Measurements from ENCODE around the gene PDLIM3.
A peak's percentile ranks its signal among the peaks of the same experiment; 100 is the strongest.

PDLIM3 gene

DNA sequence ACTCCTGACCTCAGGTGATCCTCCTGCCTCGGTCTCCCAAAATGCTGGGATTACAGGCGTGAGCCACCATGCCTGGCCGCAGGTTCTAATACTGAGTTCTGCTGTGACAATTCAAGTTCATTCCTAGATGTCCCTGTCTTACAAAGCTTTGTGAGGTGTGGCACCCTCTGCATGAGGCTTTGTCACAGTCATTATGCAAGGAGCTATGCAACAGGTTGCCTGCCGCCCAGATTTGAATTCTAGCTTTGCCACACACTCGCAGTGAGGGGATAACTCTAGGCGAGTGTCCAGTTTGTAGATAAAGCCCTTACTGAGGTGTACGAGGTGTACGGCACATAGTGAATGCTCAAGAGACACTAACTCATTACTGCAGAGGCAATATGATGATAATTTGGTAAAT is 67.3 kb downstream of the PDLIM3 start:
- Histone ChIP-seq H3K4me1 (ENCODE audit: control insufficient read depth, insufficient read depth, low read length) (0 out of 2 replicates have a peak, but pooled peaks cover 3% of the 10 kb centered on the region), H3K27ac (ENCODE audit: extremely low read depth, low read depth, low read length) (no peak overlapping the region), H3K36me3 (ENCODE audit: control insufficient read depth in 2 of 2, insufficient read depth in 1 of 2, low read length in 2 of 2) (no peaks in the 10 kb centered on the region), H3K9me3 (ENCODE audit: control insufficient read depth, insufficient read depth, low read depth, low read length) (no peaks in the 10 kb centered on the region), H3K4me3 (ENCODE audit: low read depth, low read length) (no peak overlapping the region)
- TF ChIP-seq SCRT1 (tag by site-specific recombination; IDR thresholded peaks at IDR 0.05; ENCODE audit: borderline replicate concordance) (peak; percentile 72), SCRT2 (tag by site-specific recombination; IDR thresholded peaks at IDR 0.05) (peak; percentile 80), KLF1 (tag by site-specific recombination; IDR thresholded peaks at IDR 0.05) (no peak), ZBTB21 (tag by site-specific recombination; IDR thresholded peaks at IDR 0.05) (no peak), ZNF37A (tag by site-specific recombination; IDR thresholded peaks at IDR 0.05) (no peak)
- TF ChIP-seq, protein P1, sequence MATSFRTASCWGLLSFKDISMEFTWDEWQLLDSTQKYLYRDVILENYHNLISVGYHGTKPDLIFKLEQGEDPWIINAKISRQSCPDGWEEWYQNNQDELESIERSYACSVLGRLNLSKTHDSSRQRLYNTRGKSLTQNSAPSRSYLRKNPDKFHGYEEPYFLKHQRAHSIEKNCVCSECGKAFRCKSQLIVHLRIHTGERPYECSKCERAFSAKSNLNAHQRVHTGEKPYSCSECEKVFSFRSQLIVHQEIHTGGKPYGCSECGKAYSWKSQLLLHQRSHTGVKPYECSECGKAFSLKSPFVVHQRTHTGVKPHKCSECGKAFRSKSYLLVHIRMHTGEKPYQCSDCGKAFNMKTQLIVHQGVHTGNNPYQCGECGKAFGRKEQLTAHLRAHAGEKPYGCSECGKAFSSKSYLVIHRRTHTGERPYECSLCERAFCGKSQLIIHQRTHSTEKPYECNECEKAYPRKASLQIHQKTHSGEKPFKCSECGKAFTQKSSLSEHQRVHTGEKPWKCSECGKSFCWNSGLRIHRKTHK (tag by site-specific recombination; IDR thresholded peaks at IDR 0.05): no peak
- CTCF ChIA-PET: no interaction called here
- POLR2A ChIA-PET: no interaction called here

DNA sequence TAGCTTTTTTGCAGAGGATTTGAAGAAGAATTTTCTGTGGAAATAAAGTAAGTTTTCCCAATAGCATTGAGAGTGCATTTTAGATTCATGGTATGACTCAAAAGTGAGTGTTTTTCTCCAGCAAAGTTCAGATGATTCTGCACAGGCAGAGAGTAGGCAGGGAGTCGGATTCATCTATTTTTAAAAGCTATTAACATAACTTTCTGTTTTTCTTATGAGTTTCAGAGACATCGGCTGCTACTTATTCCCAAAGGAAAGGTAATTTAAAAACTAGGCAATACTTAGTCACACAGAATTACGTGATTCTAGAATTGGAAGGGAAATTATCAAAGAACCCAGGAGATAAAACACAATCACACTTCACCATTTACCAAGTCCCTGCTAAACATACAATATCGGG is 68.2 kb downstream of the PDLIM3 start:
- ChIA-PET CTCF (interaction anchor here (0.5 to 1.2 kb wide), 2 partner anchors 65 to 130 kb away, joined by 3 read pairs; no protein-coding TSS in a partner anchor), POLR2A (no interaction called here)
- Histone ChIP-seq H3K9me3 (ENCODE audit: control insufficient read depth, insufficient read depth, low read depth, low read length) (no peaks in the 10 kb centered on the region), H3K27ac (ENCODE audit: extremely low read depth, low read depth, low read length) (no peak overlapping the region), H3K4me3 (ENCODE audit: low read depth, low read length) (no peak overlapping the region), H3K36me3 (ENCODE audit: control insufficient read depth in 2 of 2, insufficient read depth in 1 of 2, low read length in 2 of 2) (no peaks in the 10 kb centered on the region), H3K4me1 (ENCODE audit: control insufficient read depth, insufficient read depth, low read length) (0 out of 2 replicates have a peak, but pooled peaks cover 3% of the 10 kb centered on the region)
- TF ChIP-seq ZNF121 (tag by site-specific recombination; IDR thresholded peaks at IDR 0.05) (no peak), ZNF654 (tag by site-specific recombination; IDR thresholded peaks at IDR 0.05; ENCODE audit: low read depth) (no peak), ZNF830 (tag by site-specific recombination; IDR thresholded peaks at IDR 0.05; ENCODE audit: low read depth) (no peak), ZNF529 (tag by site-specific recombination; IDR thresholded peaks at IDR 0.05; ENCODE audit: insufficient replicate concordance) (no peak)
- TF ChIP-seq, protein P2, sequence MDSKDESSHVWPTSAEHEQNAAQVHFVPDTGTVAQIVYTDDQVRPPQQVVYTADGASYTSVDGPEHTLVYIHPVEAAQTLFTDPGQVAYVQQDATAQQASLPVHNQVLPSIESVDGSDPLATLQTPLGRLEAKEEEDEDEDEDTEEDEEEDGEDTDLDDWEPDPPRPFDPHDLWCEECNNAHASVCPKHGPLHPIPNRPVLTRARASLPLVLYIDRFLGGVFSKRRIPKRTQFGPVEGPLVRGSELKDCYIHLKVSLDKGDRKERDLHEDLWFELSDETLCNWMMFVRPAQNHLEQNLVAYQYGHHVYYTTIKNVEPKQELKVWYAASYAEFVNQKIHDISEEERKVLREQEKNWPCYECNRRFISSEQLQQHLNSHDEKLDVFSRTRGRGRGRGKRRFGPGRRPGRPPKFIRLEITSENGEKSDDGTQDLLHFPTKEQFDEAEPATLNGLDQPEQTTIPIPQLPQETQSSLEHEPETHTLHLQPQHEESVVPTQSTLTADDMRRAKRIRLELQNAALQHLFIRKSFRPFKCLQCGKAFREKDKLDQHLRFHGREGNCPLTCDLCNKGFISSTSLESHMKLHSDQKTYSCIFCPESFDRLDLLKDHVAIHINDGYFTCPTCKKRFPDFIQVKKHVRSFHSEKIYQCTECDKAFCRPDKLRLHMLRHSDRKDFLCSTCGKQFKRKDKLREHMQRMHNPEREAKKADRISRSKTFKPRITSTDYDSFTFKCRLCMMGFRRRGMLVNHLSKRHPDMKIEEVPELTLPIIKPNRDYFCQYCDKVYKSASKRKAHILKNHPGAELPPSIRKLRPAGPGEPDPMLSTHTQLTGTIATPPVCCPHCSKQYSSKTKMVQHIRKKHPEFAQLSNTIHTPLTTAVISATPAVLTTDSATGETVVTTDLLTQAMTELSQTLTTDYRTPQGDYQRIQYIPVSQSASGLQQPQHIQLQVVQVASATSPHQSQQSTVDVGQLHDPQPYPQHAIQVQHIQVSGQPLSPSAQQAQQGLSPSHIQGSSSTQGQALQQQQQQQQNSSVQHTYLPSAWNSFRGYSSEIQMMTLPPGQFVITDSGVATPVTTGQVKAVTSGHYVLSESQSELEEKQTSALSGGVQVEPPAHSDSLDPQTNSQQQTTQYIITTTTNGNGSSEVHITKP (tag by site-specific recombination; IDR thresholded peaks at IDR 0.05): no peak

DNA sequence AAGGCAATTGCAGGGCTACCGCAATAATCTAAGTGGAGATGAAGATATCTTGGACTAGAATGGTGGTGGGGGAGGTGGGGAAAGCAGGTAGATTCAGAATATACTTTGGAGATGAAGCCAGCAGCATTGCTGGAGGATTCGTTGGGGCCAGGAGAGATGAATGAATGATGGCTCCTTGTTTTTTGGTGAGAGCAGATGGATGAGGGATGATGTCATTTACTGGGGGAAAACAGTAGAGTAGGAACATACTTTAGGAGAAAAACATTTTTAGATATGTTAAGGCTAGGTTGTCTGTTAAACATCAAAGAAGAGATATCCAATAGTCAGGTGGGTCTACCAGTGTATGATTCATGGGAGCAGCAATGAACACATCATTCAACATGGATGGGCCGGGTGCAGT is 69.6 kb downstream of the PDLIM3 start:
- no peak for TF ChIP-seq ZNF624 (tag by site-specific recombination; IDR thresholded peaks at IDR 0.05)
- TF ChIP-seq, protein P3, sequence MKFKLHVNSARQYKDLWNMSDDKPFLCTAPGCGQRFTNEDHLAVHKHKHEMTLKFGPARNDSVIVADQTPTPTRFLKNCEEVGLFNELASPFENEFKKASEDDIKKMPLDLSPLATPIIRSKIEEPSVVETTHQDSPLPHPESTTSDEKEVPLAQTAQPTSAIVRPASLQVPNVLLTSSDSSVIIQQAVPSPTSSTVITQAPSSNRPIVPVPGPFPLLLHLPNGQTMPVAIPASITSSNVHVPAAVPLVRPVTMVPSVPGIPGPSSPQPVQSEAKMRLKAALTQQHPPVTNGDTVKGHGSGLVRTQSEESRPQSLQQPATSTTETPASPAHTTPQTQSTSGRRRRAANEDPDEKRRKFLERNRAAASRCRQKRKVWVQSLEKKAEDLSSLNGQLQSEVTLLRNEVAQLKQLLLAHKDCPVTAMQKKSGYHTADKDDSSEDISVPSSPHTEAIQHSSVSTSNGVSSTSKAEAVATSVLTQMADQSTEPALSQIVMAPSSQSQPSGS (tag by site-specific recombination; IDR thresholded peaks at IDR 0.05; ENCODE audit: low read depth): peak; percentile 74
- H3K27ac ChIP-seq (ENCODE audit: extremely low read depth, low read depth, low read length): no peak overlapping the region
- ChIA-PET CTCF (no interaction called here), POLR2A (no interaction called here)
- H3K4me3 ChIP-seq (ENCODE audit: low read depth, low read length): no peak overlapping the region
- H3K4me1 ChIP-seq (ENCODE audit: control insufficient read depth, insufficient read depth, low read length): 0 out of 2 replicates have a peak, but pooled peaks cover 3% of the 10 kb centered on the region
- H3K36me3 ChIP-seq (ENCODE audit: control insufficient read depth in 2 of 2, insufficient read depth in 1 of 2, low read length in 2 of 2): no peaks in the 10 kb centered on the region
- H3K9me3 ChIP-seq (ENCODE audit: control insufficient read depth, insufficient read depth, low read depth, low read length): no peaks in the 10 kb centered on the region

Measured in HEK293 (cell line).